Mucosa of stomach (tissue), 1 donor: ENCODE results near the gene CRCP.
"Not testable (repeated sequence)": the region's sequence is repeated elsewhere in the genome, so short reads cannot be mapped to it uniquely, and the experiment has no call there.

Experiments
- H3K27me3 ChIP-seq: one replicate; pipeline ENCODE4 v1.7.0; 2013; ENCODE audit warnings: mild to moderate bottlenecking, low read length; ENCODE audit not compliant: control insufficient read depth, insufficient read depth
- H3K36me3 ChIP-seq: one replicate; pipeline ENCODE4 v1.7.0; 2013; ENCODE audit warnings: low read length; ENCODE audit not compliant: control insufficient read depth, insufficient read depth
- H3K4me1 ChIP-seq: one replicate; pipeline ENCODE4 v1.7.0; 2013; ENCODE audit warnings: mild to moderate bottlenecking, low read length; ENCODE audit not compliant: control insufficient read depth, insufficient read depth
- H3K4me3 ChIP-seq: one replicate; pipeline ENCODE4 v1.7.0; 2013; ENCODE audit warnings: low read length
- H3K9ac ChIP-seq: one replicate; pipeline ENCODE4 v1.7.0; 2013; ENCODE audit warnings: mild to moderate bottlenecking, low read length, moderate library complexity
- H3K9me3 ChIP-seq: one replicate; pipeline ENCODE4 v1.7.0; 2013; ENCODE audit warnings: mild to moderate bottlenecking, low read length, moderate library complexity; ENCODE audit not compliant: control insufficient read depth
- donor health status: Pancreatic carcinoma.

The CRCP gene

DNA sequence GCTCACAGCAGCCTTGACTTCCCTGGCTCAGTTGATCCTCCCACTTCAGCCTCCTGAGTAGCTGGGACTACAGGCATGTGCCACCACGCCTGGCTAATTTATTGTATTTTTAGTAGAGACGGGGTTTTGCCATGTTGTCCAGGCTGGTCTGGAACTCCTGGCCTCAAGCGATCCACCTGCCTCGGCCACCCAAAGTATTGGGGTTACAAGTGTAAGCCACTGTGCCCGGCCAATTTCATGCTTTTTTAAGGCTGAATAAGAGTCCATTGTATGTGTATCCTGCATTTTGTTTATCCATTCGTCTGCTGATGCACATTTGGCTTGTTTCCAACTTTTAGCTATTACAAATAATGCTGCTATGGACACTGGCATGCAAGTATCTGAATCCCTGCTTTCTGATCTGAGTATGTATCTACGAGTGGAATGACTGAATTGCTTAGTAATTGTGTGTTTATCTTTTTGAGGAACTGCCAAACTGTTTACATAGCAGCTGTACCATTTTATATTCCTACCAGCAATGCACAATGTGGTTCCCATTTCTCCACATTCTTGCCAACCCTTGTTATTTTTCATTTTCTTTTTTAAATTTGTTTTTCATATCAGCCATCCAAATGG is 53.2 kb downstream of the CRCP start:
- H3K4me3 ChIP-seq = no peak overlapping the region
- H3K9ac ChIP-seq = no peak overlapping the region
- H3K36me3 ChIP-seq = no peaks in the 10 kb centered on the region
- peaks cover 6% of the 10 kb centered on the region for H3K4me1 ChIP-seq
- no peaks in the 10 kb centered on the region for H3K27me3 ChIP-seq
- H3K9me3 ChIP-seq = no peaks in the 10 kb centered on the region

DNA sequence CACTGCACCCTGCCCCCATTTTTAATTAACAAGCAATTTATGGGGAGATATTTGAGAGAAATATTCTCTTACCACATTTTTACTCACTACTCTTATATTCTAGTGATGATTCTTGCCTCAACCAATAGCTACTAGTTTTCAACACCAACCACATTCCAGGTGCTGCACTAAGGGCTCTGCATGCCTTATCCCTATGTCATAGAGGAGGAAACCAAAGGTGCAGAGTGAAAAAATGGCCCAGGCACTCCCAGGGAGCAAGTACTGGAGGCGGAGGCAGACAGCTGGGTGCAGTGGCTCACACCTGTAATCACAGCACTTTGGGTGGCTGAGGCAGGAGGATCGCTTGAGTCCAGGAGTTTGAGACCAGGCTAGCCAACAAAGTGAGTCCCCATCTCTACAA is 55.0 kb downstream of the CRCP start:
- no peak overlapping the region for H3K9ac ChIP-seq
- peaks cover 6% of the 10 kb centered on the region for H3K4me1 ChIP-seq
- H3K4me3 ChIP-seq = no peak overlapping the region
- H3K36me3 ChIP-seq = no peaks in the 10 kb centered on the region
- no peaks in the 10 kb centered on the region for H3K27me3 ChIP-seq
- no peaks in the 10 kb centered on the region for H3K9me3 ChIP-seq

DNA sequence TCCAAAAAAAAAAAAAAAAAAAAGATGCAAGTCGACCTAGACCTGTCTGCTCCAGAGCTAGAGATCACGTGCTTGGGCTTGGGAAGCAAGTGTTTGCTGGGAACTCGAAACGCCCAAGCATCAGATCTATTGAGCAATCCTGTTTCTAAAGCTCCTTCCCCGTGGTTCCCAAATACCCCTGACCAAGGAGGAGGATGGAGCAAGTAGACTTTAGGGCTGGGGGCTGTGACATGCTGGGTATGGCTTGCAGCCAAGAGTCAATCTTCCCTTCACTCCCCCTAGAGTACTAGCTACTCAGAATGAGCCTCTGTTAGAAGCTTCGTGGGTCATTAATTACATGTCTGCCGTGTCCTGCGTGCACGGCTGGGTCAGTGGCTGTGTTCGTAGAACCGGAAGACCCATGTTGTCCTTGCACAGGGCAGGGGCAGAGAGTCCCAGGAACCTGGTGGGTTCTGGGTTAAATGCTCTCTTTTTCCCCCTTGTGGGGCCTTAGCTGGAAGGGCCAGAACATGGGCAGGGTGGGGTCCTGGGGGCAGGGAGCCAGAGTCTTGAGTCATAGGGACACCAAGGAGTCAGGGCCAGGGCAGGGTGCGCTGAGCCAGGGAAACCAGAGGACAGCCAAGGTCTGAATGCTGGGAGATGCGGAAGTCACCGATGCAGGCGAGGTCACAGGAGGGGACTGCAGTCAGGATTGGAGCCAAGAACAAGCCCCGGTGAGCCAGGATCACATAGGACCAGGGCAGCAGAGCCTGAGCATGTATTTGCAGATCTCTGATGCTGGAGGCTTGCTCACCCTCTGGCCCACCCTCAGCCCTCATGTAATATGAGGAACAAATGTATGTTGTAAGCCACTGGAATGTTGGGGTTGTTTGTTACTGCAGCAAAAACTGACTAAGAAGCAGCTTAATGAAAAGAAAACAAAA is 55.9 kb downstream of the CRCP start:
- no peak overlapping the region for H3K4me3 ChIP-seq
- no peaks in the 10 kb centered on the region for H3K9me3 ChIP-seq
- H3K9ac ChIP-seq = no peak overlapping the region

DNA sequence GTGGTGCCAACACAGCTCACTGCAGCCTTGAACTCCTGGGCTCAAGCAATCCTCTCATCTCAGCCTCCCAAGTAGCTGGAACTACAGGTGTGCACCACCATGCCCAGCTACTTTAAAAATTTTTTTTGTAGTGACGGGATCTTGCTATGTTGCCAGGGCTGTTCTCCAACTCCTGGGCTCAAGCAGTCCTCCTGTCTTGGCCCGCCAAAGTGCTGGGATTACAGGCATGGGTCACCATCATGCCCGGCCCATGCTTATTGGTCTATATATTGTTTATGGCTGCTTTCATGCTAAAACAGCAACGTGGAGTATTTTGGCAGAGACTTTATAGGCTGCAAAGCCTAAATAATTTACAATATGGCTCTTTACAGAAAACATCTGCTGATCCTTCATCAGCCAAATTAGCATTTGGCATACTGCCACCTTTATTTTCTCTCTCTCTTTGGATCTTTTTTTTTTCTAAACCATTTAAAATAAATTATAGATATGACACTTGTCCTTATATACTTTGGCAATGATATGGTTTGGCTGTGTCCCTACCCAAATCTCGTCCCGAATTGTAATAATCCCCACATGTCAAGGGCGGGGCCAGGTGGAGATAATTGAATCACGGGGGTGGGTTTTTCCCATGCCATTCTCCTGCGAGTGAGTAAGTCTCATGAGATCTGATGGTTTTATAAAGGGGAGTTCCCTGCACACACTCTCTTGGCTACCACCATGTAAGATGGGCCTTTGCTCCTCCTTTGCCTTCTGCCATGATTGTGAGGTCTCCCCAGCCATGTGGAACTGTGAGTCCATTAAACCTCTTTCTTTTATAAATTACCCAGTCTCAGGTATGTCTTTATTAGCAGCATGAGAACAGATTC is 58.1 kb downstream of the CRCP start:
- H3K9me3 ChIP-seq, H3K9ac ChIP-seq, H3K36me3 ChIP-seq, H3K4me1 ChIP-seq, H3K4me3 ChIP-seq, H3K27me3 ChIP-seq: not testable (repeated sequence)

More for the DNA sequence above, 55.9 kb downstream of the CRCP start:
- H3K4me1 ChIP-seq = peaks cover 6% of the 10 kb centered on the region
- H3K36me3 ChIP-seq = no peaks in the 10 kb centered on the region
- no peaks in the 10 kb centered on the region for H3K27me3 ChIP-seq

DNA sequence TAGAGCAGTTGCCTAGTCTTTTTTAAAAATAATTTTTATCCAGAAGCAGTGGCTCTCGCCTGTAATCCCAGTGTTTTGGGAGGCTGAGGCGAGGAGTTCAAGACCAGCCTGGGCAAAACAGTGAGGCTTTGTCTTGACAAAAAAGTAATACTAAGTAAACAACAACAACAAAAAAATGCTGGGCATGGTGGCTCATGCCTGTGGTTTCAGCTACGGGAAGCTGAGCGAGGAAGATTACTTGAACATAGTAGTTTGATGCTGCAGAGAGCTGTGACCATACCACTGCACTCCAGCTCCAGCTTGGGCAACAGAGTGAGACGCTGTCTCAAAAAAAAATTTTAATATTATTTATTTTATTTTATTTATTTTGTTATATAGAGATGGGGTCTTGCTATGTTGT is 59.2 kb downstream of the CRCP start:
- H3K9me3 ChIP-seq = no peaks in the 10 kb centered on the region
- no peak overlapping the region for H3K9ac ChIP-seq
- H3K4me1 ChIP-seq = peaks cover 6% of the 10 kb centered on the region
- H3K4me3 ChIP-seq = no peak overlapping the region
- H3K36me3 ChIP-seq = no peaks in the 10 kb centered on the region
- H3K27me3 ChIP-seq = no peaks in the 10 kb centered on the region

DNA sequence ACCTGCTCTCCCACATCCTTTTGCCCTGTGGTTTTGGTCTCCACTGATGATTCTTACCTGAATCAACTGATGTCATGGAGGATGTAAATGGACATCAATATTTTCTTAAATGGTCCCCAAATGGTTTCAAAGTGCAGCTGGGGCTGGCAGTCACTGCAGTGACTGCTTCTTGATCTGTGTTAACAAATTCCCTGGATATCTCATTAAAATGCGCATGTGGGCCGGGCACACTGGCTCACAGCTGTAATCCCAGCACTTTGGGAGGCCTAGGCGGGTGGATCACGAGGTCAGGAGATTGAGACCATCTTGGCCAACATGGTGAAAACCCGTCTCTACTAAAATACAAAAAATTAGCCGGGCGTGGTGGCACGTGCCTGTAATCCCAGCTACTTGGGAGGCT is 60.4 kb downstream of the CRCP start:
- not testable (repeated sequence) for H3K9me3 ChIP-seq, H3K4me3 ChIP-seq, H3K4me1 ChIP-seq, H3K27me3 ChIP-seq, H3K36me3 ChIP-seq, H3K9ac ChIP-seq

DNA sequence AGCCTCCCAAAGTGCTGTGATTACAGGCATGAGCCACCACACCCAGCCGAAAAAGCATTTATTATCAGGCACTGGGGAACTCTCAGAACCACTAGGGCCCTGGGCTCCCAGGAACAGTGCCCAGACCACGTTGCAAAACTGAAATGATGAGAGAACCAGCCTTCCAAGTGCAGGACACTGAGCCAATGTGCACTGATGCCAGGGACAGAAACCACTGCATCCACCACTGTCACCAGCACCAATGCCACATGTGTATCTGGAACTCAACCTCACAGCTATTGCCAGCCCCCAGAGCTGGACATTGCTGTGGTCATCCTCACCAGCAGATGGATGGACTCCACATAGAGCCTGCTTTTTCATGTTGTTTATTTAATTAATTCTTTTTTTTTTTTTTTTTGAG is 62.3 kb downstream of the CRCP start:
- H3K27me3 ChIP-seq = no peaks in the 10 kb centered on the region
- H3K4me1 ChIP-seq = no peaks in the 10 kb centered on the region
- no peaks in the 10 kb centered on the region for H3K9me3 ChIP-seq
- no peak overlapping the region for H3K4me3 ChIP-seq
- no peak overlapping the region for H3K9ac ChIP-seq
- H3K36me3 ChIP-seq = no peaks in the 10 kb centered on the region

DNA sequence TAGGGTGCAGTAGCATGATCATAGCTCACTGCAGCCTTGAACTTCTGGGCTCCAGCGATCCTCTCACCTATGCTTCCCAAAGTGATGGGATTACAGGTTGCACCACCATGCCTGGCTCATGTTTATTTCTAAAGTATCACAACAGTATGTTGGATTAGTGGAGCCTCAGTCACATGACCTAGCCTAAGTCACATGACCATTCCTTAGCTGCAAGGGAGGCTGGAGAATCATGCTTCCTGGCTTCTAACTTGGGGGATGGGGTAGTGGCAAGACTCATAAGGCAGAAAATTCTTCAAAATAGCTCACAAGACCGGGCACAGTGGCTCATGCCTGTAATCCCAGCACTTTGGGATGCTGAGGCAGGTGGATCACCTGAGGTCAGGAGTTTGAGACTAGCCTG is 63.6 kb downstream of the CRCP start:
- Histone ChIP-seq H3K36me3 (no peaks in the 10 kb centered on the region), H3K4me3 (no peak overlapping the region), H3K9me3 (no peaks in the 10 kb centered on the region), H3K4me1 (peaks cover 1% of the 10 kb centered on the region), H3K27me3 (no peaks in the 10 kb centered on the region), H3K9ac (no peak overlapping the region)

DNA sequence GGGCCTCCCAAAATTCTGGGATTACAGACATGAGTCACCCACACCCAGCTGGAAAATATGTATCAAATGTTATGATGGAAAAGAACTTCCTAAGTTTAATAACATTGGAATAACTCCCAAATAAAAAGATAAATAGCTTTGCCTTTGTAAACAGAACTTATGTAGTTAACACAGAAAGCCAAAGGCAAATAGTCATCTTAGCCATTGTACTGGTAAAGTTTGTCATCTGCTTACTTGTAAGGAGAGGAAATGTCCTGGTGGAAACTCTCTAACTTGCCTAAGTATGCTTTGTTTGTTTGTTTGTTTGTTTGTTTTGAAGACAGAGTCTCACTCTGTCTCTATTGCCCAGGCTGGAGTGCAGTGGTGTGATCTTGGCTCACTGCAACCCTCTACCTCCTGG is 66.7 kb downstream of the CRCP start:
- Histone ChIP-seq H3K9me3 (no peaks in the 10 kb centered on the region), H3K27me3 (no peaks in the 10 kb centered on the region), H3K4me3 (no peak overlapping the region), H3K4me1 (peaks cover 12% of the 10 kb centered on the region), H3K36me3 (no peaks in the 10 kb centered on the region), H3K9ac (no peak overlapping the region)

DNA sequence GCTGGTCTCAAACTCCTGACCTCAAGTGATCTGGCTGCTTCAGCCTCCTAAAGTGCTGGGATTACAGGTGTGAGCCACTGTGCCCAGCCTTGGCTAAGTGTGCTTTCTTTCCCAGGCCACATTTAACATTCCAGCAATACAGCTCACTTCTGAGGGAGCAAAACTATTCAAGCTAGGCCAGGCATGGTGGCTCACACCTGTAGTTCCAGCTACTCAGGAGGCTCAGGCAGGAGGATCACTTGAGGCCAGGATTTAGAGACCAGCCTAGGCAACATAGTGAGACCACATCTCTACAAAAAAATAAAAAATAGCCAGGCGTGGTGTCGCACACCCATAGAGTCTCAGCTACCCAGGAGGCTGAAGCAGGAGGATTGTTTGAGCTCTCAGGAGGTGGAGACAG is 67.2 kb downstream of the CRCP start:
- no peaks in the 10 kb centered on the region for H3K9me3 ChIP-seq
- H3K4me3 ChIP-seq = no peak overlapping the region
- peaks cover 12% of the 10 kb centered on the region for H3K4me1 ChIP-seq
- no peak overlapping the region for H3K9ac ChIP-seq
- no peaks in the 10 kb centered on the region for H3K27me3 ChIP-seq
- no peaks in the 10 kb centered on the region for H3K36me3 ChIP-seq

DNA sequence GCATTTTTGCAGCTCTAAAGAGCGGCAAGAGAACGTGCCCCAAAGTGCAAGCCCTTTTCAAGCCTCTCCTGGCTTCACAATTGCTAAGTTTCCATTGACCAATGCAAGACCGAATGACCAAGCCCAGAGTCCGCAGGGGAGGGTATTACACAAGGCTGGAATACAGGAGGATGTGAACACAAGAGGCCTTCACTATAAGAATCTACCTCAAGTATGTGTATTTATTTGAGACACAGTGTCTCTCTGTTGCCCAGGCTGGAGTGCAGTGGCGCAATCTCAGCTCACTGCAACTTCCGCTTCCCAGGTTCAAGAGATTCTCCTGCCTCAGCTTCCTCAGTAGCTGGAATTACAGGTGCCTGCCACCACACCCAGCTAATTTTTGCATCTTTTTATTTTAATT is 68.3 kb downstream of the CRCP start:
- Histone ChIP-seq H3K4me1 (peaks cover 12% of the 10 kb centered on the region), H3K36me3 (no peaks in the 10 kb centered on the region), H3K9ac (no peak overlapping the region), H3K4me3 (no peak overlapping the region), H3K9me3 (no peaks in the 10 kb centered on the region), H3K27me3 (no peaks in the 10 kb centered on the region)

DNA sequence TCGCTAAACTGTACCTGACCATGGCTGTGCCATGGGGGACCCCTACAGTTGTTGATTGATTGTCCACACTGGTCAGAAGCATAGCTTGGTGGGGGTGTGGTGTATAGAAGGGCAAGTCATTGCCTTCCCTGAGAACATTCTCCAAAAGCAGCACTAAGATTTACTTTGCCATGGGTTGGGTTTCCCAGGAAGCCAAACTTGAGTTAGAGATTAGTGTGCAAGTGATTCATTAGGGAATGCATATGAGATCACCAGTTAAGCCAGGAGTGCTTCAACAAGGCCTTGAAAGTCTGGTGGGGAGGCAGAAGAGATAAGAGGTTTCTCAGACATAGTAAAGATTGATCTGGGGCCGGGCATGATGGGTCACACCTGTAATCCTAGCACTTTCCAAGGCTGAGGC is 69.1 kb downstream of the CRCP start:
- peaks cover 12% of the 10 kb centered on the region for H3K4me1 ChIP-seq
- no peak overlapping the region for H3K9ac ChIP-seq
- no peak overlapping the region for H3K4me3 ChIP-seq
- H3K27me3 ChIP-seq = no peaks in the 10 kb centered on the region
- no peaks in the 10 kb centered on the region for H3K9me3 ChIP-seq
- no peaks in the 10 kb centered on the region for H3K36me3 ChIP-seq
